ENCODE data around the gene VSIR. TPM values are rescaled to one million over a fixed set of nuclear protein-coding genes. Genes with fewer than 3 reads are reported as not detected.
A peak's percentile ranks its signal among the peaks of the same experiment; 100 is the strongest.

VSIR gene
- total RNA-seq, 2 donors from 2014 or later, result 36.1 to 56.0 TPM

DNA sequence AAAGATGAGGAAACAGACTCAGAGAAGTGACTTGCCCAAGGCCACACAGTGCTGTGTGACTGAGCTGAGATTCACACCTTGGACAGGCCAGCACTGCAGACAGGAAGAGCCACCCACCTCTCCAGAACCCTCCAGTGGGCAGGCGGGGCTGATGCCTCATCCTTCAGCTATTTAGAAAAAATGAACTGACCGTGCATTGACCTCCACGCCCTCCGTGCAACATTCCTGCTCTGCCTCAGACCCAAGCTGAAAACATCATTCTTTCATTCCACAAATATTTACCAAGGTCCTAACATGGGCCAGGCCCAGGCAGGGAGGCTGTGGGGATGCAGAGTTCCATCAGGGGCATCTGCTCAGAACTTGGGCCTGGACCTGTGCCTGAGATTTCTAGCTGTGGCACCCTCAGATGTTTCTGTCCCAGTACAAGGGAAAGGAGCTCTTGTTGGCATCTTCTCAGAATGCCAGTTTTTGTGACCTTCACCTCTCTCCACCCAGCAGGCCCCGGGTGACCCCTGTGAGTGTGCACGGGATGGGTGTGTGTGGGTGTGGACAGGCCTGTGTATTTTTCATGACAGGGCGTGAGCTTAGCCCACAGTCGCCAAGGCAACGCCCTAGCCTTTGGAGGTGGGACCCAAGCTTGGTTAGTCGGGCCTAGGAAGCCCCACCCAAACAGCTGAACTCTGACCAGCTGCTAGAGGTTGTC is 6.5 kb downstream of the VSIR start:
- no peaks in the 10 kb centered on the region for H3K27me3 ChIP-seq
- TF ChIP-seq, protein P1, sequence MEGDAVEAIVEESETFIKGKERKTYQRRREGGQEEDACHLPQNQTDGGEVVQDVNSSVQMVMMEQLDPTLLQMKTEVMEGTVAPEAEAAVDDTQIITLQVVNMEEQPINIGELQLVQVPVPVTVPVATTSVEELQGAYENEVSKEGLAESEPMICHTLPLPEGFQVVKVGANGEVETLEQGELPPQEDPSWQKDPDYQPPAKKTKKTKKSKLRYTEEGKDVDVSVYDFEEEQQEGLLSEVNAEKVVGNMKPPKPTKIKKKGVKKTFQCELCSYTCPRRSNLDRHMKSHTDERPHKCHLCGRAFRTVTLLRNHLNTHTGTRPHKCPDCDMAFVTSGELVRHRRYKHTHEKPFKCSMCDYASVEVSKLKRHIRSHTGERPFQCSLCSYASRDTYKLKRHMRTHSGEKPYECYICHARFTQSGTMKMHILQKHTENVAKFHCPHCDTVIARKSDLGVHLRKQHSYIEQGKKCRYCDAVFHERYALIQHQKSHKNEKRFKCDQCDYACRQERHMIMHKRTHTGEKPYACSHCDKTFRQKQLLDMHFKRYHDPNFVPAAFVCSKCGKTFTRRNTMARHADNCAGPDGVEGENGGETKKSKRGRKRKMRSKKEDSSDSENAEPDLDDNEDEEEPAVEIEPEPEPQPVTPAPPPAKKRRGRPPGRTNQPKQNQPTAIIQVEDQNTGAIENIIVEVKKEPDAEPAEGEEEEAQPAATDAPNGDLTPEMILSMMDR (IDR thresholded peaks at IDR 0.05), result no peak
- H3K4me1 ChIP-seq, result peaks cover 3 to 100% of the 10 kb centered on the region in 2 donors
- peak overlapping the region; percentile 91 to 93 for H3K27ac ChIP-seq
- peaks cover 2% of the 10 kb centered on the region for H3K36me3 ChIP-seq
- peak; percentile 94 for DNase-seq (ENCODE audit: low spot score)
- peak overlapping the region in 1 of 2 donors; percentile 19 for H3K4me3 ChIP-seq
- H3K9me3 ChIP-seq, result no peaks in the 10 kb centered on the region

DNA sequence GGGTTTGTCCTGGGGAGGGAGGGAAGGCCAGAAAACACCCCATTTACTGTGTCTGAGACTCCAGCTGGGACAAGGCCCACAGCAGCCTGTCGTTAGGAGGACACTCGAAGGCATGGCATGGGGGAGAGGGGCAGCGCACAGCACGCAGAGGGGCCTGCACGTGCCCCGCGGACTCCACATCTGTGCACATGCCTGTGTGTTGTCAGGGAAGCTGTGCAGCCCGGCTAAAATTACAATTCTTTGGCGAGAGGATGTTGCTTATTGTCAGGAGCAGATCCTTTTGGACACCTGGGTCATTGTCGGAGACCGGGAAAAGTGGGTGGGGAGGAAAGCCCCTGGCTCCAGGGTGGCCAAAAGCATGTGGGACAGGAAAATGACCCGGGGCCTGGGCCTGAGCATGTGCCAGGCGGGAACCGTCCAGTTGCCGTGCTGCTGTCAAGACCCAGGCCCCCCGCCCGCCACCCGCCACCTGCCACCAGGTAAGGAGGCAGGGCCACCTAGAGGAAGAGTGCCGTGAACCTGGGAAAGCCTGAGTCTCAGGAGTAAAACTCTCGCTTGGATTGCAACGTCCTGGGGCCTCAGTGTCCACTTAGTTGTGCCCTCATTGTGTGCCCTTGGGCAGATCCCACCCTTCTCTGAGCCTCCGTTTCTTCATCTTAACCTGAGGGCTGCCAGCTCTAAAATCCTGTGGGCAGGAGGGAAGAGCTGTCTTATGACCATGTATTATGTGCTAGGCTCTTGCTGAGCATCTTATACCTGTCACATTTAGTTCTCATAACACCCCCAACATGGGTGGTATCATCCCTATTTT is 7.2 kb downstream of the VSIR start:
- TF ChIP-seq, protein P1 (IDR thresholded peaks at IDR 0.05), result no peak
- no peaks in the 10 kb centered on the region for H3K9me3 ChIP-seq
- H3K27me3 ChIP-seq, result no peaks in the 10 kb centered on the region
- H3K36me3 ChIP-seq, result peaks cover 9% of the 10 kb centered on the region
- peak overlapping the region; percentile 91 to 93 for H3K27ac ChIP-seq
- H3K4me1 ChIP-seq, result peaks cover under 1 to 100% of the 10 kb centered on the region in 2 donors
- H3K4me3 ChIP-seq, result no peak overlapping the region
- no peak for DNase-seq (ENCODE audit: low spot score)

DNA sequence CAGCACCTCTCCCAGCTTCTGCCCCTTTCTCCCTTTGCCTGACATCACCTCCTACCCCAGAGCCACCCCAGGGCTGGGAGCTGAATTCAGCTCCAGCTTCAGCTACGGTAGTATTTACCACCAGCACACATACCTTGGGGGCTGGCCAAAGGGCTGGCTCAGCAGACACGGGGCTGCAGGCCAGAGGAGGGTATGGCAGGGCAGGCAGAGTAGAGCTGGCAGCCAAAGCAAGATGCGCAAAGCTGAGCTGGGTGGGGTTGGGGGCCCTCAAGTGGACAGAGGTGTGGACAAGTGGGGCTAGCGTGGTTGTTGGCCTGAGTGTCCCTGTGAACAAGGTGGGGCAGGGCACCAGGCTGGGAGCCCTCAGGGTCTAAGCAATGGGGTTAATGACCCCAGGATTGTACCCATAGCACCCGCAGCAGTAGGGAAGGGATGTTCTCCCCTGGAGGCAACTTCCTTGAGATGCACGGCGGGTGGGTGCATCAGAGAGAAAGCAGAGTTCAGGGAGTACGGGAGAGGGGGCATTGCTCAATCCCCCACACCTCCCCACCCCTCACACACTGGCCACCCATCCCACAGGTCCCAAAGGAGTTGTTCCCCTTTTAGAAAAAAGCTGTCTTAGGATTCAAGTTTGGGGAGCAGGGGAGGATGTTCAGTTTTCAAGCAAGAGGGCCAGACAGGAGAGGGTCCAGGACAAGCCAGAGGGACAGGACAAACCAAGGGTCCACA is 8.0 kb downstream of the VSIR start:
- DNase-seq (ENCODE audit: low spot score), result no peak
- H3K36me3 ChIP-seq, result peaks cover 15% of the 10 kb centered on the region
- no peaks in the 10 kb centered on the region for H3K27me3 ChIP-seq
- H3K27ac ChIP-seq, result peak overlapping the region; percentile 91 to 93
- peaks cover 0 to 100% of the 10 kb centered on the region in 2 donors for H3K4me1 ChIP-seq
- no peaks in the 10 kb centered on the region for H3K9me3 ChIP-seq
- TF ChIP-seq, protein P1 (IDR thresholded peaks at IDR 0.05), result no peak
- H3K4me3 ChIP-seq, result no peak overlapping the region

DNA sequence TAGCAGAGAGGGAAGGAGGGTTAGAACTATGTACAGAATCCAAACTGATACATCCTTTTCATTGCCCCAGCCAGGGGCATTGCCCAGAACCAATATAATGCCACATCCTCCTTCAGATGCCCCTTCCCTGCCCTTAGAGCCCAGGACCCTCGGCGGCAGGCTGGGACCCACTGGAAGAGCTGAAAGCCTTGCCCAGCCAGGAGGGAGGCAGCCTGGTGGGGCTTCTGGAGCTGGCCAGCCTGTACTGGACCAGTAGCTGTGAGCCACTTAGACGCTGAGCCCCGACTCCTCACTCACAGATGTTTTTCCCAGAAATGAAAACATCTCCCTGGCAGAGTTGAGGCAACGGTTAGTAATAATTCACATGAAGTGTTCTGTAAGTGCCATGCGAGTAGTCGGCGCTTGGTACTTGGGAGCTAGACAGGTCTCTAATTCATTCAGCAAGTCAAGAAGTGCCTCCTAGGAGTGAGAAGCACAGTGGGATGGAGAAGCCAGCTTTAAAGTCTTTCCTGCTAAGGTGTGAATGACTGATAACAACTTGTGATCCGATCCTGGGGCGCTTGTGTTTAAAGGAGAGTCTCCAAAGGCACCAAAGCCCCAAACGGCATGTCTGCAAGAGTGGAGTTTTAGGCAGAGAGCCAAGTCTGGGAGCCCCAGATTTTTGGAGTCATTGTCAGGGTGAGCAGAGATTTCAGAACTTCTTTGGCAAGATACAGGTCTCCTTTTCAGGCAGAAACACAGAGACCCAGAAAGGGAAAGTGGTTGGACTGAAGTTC is 9.8 kb downstream of the VSIR start:
- DNase-seq (ENCODE audit: low spot score), result no peak
- no peaks in the 10 kb centered on the region for H3K9me3 ChIP-seq
- H3K27me3 ChIP-seq, result no peaks in the 10 kb centered on the region
- TF ChIP-seq, protein P1 (IDR thresholded peaks at IDR 0.05), result no peak
- H3K36me3 ChIP-seq, result peaks cover 16% of the 10 kb centered on the region
- H3K4me3 ChIP-seq, result no peak overlapping the region
- peak overlapping the region in 1 of 2 donors; percentile 3 for H3K27ac ChIP-seq
- H3K4me1 ChIP-seq, result peaks cover 0 to 83% of the 10 kb centered on the region in 2 donors

DNA sequence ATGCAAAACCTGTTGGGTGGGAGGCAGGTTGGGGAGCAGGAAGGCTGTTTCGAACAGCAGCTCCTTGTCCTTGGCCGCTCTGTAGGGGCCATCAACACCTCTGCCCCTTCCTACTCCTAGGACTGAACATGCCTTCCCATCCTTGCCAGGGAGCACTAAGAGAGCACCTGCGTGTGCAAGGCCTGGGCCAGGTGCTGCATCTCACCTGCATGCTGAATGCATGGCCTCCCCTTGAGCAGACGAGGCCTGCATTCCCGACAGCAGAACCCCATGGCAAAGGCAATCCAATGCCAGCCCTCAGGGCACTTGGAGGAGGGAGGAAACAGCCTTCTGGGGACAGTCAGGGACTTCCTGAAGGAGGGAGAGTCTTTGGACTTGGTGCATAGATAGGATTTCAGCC is 11.0 kb downstream of the VSIR start:
- Histone ChIP-seq H3K27ac (no peak overlapping the region), H3K9me3 (no peaks in the 10 kb centered on the region), H3K27me3 (no peaks in the 10 kb centered on the region), H3K4me1 (peaks cover 0 to 82% of the 10 kb centered on the region in 2 donors), H3K36me3 (peaks cover 21% of the 10 kb centered on the region), H3K4me3 (no peak overlapping the region)
- TF ChIP-seq, protein P1 (IDR thresholded peaks at IDR 0.05), result no peak
- DNase-seq (ENCODE audit: low spot score), result no peak

Data from right atrium auricular region (tissue), 2 donors.